Measurements from ENCODE around the gene KRT35.

The KRT35 gene

DNA sequence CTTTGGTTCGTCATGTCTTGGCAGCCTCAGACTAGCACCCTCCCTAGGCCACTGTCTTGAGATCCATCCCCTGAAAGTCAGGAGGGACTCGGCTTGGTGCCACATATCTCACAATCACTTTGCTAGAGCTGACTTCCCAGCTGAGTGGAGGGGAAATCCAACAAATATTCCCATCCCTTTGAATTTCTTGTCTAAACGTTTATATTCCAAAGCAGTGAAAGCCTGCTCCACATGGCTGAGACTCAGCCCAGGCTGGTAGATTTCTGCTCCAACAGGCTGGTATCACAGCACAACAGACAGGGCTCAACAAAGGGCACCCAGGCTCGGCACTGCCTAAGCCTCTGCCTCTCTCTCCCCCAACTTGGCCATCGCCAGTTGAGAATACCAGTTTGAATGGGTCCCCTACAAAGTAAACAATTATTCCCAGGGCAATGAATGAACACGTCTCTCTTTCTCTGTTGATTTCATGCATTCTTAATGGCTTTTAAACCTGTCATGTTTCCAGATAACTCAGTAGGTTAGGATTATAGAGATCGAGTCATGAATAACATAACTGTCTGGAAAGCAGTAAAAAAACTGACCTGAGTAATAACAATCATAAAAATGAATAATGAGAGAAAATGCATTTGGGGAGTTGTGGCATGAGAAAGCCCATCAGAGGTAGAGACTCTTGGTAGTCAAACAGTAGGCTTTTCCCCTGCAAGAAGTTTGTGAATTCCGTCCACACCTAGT lies 23.5 kb upstream of the KRT35 start (continued):
- TF ChIP-seq ZBTB44 (tag by site-specific recombination; IDR thresholded peaks at IDR 0.05) (no peak), ZNF558 (tag by site-specific recombination; IDR thresholded peaks at IDR 0.05) (no peak), ZNF426 (tag by site-specific recombination; IDR thresholded peaks at IDR 0.05) (no peak), ZNF169 (tag by site-specific recombination; IDR thresholded peaks at IDR 0.05) (no peak), ZNF610 (tag by site-specific recombination; IDR thresholded peaks at IDR 0.05; ENCODE audit: borderline replicate concordance) (no peak), ZNF341 (tag by site-specific recombination; IDR thresholded peaks at IDR 0.05; ENCODE audit: low read depth) (no peak; the same call in 1 of the 2 replicates), ZNF791 (tag by site-specific recombination; IDR thresholded peaks at IDR 0.05) (no peak), ZFP37 (tag by site-specific recombination; IDR thresholded peaks at IDR 0.05) (no peak), ZNF530 (tag by site-specific recombination; IDR thresholded peaks at IDR 0.05; ENCODE audit: low read depth) (no peak), ZNF776 (tag by site-specific recombination; IDR thresholded peaks at IDR 0.05; ENCODE audit: borderline replicate concordance) (no peak), ZNF660 (tag by site-specific recombination; IDR thresholded peaks at IDR 0.05) (no peak), ZNF416 (tag by site-specific recombination; IDR thresholded peaks at IDR 0.05) (no peak), ZNF621 (tag by site-specific recombination; IDR thresholded peaks at IDR 0.05) (no peak), KLF7 (tag by site-specific recombination; IDR thresholded peaks at IDR 0.05; ENCODE audit: borderline replicate concordance) (no peak), ZNF843 (tag by site-specific recombination; IDR thresholded peaks at IDR 0.05) (peak; percentile 95), ZNF221 (tag by site-specific recombination; IDR thresholded peaks at IDR 0.05; ENCODE audit: borderline replicate concordance) (no peak), REPIN1 (tag by site-specific recombination; IDR thresholded peaks at IDR 0.05; ENCODE audit: low read depth) (no peak), ZNF19 (tag by site-specific recombination; IDR thresholded peaks at IDR 0.05; ENCODE audit: low read depth) (no peak), PATZ1 (tag by site-specific recombination; IDR thresholded peaks at IDR 0.05) (0 out of 2 replicates have a peak, but pooled peaks have one; percentile 23), ZNF10 (tag by site-specific recombination; IDR thresholded peaks at IDR 0.05) (no peak), WT1 (tag by site-specific recombination; IDR thresholded peaks at IDR 0.05) (no peak), ZNF174 (tag by site-specific recombination; IDR thresholded peaks at IDR 0.05) (no peak), ZNF202 (tag by site-specific recombination; IDR thresholded peaks at IDR 0.05; ENCODE audit: borderline replicate concordance) (no peak), ZNF837 (tag by site-specific recombination; IDR thresholded peaks at IDR 0.05) (no peak), ZNF2 (tag by site-specific recombination; IDR thresholded peaks at IDR 0.05) (0 out of 2 replicates have a peak, but pooled peaks have one; percentile 29), SALL2 (tag by site-specific recombination; IDR thresholded peaks at IDR 0.05; ENCODE audit: borderline replicate concordance) (no peak), ZBTB1 (tag by site-specific recombination; IDR thresholded peaks at IDR 0.05) (no peak), ZNF777 (tag by site-specific recombination; IDR thresholded peaks at IDR 0.05; ENCODE audit: borderline replicate concordance) (no peak), KLF16 (tag by site-specific recombination; IDR thresholded peaks at IDR 0.05) (no peak), ZNF23 (tag by site-specific recombination; IDR thresholded peaks at IDR 0.05; ENCODE audit: borderline replicate concordance) (no peak), FEZF1 (tag by site-specific recombination; IDR thresholded peaks at IDR 0.05) (peak; percentile 95)
- TF ChIP-seq, protein P1, sequence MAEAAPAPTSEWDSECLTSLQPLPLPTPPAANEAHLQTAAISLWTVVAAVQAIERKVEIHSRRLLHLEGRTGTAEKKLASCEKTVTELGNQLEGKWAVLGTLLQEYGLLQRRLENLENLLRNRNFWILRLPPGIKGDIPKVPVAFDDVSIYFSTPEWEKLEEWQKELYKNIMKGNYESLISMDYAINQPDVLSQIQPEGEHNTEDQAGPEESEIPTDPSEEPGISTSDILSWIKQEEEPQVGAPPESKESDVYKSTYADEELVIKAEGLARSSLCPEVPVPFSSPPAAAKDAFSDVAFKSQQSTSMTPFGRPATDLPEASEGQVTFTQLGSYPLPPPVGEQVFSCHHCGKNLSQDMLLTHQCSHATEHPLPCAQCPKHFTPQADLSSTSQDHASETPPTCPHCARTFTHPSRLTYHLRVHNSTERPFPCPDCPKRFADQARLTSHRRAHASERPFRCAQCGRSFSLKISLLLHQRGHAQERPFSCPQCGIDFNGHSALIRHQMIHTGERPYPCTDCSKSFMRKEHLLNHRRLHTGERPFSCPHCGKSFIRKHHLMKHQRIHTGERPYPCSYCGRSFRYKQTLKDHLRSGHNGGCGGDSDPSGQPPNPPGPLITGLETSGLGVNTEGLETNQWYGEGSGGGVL (tag by site-specific recombination; IDR thresholded peaks at IDR 0.05), result no peak
- TF ChIP-seq, protein P2, sequence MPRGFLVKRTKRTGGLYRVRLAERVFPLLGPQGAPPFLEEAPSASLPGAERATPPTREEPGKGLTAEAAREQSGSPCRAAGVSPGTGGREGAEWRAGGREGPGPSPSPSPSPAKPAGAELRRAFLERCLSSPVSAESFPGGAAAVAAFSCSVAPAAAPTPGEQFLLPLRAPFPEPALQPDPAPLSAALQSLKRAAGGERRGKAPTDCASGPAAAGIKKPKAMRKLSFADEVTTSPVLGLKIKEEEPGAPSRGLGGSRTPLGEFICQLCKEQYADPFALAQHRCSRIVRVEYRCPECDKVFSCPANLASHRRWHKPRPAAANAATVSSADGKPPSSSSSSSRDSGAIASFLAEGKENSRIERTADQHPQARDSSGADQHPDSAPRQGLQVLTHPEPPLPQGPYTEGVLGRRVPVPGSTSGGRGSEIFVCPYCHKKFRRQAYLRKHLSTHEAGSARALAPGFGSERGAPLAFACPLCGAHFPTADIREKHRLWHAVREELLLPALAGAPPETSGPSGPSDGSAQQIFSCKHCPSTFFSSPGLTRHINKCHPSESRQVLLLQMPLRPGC (tag by site-specific recombination; IDR thresholded peaks at IDR 0.05), result no peak
